GM18526 (cell line): ENCODE data around the gene RPA3.

ENCODE experiments used
- POLR2A ChIP-seq: IDR thresholded peaks from 3 replicates; pipeline ENCODE4 v1.6.1; 2011; ENCODE audit not compliant: insufficient read length; ENCODE audit errors: extremely low read depth

RPA3 gene

GRCh38 chr7:7687800-7688199 is 30.6 kb downstream of the RPA3 start:
- TF ChIP-seq POLR2A = no peak

GRCh38 chr7:7686811-7687508 is 31.4 kb downstream of the RPA3 start:
- no peak for TF ChIP-seq POLR2A

GRCh38 chr7:7682861-7683260 is 35.5 kb downstream of the RPA3 start:
- no peak for TF ChIP-seq POLR2A

DNA sequence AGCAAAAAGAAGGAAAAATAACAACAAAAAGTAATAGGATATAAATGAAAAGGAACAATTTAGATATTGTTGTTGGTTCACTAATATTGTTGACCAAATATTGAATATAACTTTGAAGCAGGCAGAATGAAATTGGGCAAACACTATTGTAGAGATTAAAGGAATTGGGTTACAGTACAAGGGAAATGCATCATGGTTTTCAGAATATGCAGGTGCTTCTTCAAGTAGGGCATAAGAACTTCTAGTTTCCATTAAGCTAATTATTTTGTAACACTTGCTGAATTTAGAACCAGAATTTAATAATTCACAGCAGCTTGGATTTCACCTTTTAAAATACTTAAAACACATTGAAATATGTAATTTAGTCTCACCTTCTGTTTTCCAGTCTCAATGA is 36.5 kb downstream of the RPA3 start:
- no peak for TF ChIP-seq POLR2A

DNA sequence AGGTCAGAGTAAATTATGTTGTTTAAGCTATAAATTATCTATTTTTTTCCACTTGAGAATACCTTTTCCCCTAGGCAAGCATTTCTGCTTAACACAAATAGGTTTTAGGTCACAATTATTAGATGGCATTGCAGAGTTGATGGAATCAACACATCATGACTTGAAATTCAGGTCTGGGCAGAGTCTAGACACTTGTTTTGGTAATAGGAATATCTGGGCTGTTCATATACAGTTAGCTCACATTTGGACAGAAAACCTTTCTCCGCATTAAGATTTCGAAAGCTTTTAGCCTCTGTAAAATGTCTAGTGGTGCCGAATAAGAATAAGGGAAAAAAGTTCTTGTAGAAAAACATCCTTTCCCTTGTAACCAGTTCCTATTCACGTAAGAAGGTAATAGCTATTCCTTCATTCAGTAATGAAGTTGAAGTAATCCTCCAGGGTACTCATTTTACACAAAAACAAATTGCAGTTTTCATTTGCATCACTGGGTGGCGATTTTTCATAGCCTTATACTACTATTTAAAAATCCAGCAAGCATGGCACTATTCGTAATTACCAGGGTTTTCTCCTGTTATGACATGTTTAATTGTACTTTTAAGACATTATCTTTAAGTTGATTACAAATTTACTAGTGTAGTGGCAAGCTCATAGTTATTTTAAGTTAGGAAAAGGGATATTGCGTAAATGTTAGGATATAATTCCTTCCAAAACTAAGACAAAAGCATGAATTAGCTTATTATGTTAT is 37.0 kb downstream of the RPA3 start:
- TF ChIP-seq POLR2A = no peak

GRCh38 chr7:7675686-7676085 is 42.7 kb downstream of the RPA3 start:
- TF ChIP-seq POLR2A = no peak

DNA sequence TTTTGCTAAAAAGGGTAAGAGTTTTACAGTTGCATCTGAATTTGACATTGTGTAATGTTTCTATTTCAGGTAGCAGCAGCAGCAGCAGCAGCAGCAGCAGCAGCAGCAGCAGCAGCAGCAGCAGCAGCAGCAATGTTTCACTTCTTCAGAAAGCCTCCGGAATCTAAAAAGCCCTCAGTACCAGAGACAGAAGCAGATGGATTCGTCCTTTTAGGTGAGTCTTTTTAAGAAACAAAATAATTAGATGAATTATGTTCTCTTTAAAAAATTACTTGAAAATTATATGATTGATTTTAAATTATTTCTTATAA is 45.2 kb downstream of the RPA3 start:
- no peak for TF ChIP-seq POLR2A

GRCh38 chr7:7672545-7673239 is 45.7 kb downstream of the RPA3 start:
- no peak for TF ChIP-seq POLR2A

DNA sequence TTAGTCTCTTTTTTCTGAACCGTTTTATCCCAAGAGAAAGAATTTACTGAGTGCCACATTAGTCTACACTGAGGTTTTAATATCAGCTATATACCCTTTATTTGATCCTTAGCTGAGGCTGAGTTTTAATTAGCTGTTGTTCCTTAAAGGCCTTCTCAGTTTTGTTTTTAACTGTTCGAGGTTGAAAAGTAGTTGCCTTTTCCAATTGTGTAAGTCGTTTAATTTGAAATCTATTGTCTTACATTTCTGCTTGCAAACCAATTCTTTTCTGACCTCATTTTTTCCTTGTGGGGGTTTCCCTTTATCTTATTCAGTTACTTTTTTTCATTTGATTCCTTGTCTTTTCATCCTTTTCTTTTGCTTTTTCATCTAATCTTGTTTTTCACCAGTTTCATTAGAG is 47.0 kb downstream of the RPA3 start:
- no peak for TF ChIP-seq POLR2A

- TF ChIP-seq POLR2A = no peak
These were observed 47.9 kb downstream of the RPA3 start for GRCh38 chr7:7670490-7670889.

GRCh38 chr7:7668706-7669105 is 49.7 kb downstream of the RPA3 start:
- TF ChIP-seq POLR2A = no peak

DNA sequence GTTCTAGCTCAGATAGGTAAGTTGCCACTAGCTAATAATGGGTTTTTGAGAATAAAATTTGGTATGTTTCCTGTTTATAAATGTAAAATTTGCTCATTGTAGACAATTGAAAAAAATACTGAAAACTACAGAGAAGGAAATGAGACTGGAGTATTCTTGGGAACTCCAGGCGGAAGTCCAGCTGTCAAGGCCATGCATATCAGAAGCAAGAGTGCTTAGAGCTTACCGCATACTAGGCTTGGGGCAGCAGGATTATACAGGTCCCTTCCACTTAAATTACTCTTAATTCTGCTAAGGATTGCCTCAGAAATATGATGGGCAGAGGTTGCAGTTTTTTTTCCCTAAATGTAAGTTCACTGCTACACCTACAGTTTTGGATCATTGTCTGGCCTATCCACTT is 51.2 kb downstream of the RPA3 start:
- TF ChIP-seq POLR2A = no peak

DNA sequence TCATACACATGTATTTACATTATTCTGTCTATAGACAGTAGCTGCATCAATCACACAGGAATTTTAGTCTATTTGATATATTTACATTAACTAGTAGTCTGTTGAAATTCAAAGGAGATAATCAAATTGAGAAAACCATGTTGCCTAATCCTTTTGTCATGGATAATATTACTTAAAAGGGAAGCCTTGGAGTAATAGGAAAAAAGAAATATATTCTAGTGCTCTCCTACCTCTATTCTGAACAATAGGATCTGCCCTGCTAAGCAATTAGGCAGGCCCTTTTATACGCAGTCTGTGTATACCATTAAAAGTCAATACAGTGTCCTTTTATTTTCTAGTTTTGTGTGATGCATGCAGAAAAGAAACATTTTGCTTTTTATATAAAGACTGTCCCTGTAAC is 53.4 kb downstream of the RPA3 start:
- no peak for TF ChIP-seq POLR2A

- no peak for TF ChIP-seq POLR2A
These were observed 54.1 kb downstream of the RPA3 start for GRCh38 chr7:7664291-7664690.

- TF ChIP-seq POLR2A = no peak
These were observed 55.9 kb downstream of the RPA3 start for GRCh38 chr7:7662527-7662926.

DNA sequence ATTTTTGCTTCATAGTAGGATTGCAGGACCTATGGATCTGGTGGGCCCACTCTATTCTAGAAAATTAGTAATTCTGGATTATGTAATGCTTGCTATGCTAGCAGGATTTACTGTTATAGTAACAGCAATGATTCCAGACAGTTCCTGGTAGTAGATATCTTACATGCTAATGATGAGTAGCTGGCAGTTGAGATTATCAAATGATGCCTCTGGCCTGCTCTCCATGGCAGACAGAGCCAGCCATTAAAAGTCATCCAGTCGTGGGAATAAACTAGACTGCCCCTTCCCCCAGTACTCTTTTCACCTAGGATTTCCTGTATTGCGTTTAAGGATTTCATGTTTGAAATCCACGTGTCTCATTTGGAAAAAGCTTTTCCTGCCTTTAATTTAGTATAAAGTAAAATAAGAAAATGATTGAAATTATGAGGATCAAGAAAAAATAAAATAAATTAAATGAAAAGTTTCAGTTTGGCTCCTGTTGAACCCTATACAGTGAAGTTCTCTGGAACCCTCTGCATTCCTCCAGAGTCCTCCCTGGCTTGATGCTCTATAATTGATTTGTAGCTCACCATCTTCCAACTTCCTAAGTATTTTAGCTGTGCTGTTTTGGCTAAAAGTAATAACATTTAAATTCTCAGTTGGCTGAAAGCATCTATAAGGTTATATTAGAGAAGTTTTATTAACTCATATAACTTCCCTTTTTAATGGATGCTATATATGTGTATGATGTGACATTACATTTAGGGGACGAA is 63.3 kb downstream of the RPA3 start:
- TF ChIP-seq POLR2A = no peak
